A673 (cell line): ENCODE results near the gene CLIC4. TPM values are rescaled to one million over a fixed set of nuclear protein-coding genes. Genes with fewer than 3 reads are reported as not detected.
"Not testable (repeated sequence)": the region's sequence is repeated elsewhere in the genome, so short reads cannot be mapped to it uniquely, and the experiment has no call there.

Source experiments
- BruUV-seq: library from RNA; stranded (reverse); fragments of 400-500 nt; replicated peaks from 2 replicates; lab custom pipeline; 2021; lab: Mats Ljungman, UMichigan
- CTCF ChIA-PET: fragments of 300-600 bp; sonication (Branson Sonifier 250); formaldehyde crosslinking; loops from one replicate; lab custom pipeline; 2022; ENCODE audit warnings: antibody characterized with exemption; lab: Charles Lee
- POLR2A ChIA-PET: fragments of 300-600 bp; sonication (Branson Sonifier 250); formaldehyde crosslinking; loops from one replicate; lab custom pipeline; 2022; ENCODE audit warnings: antibody characterized with exemption; ENCODE audit not compliant: low non-redundant PET; lab: Charles Lee
- DNase-seq: peaks from one replicate; pipeline ENCODE4 v3.0.0-alpha.2; 2015; ENCODE audit warnings: low spot score
- H3K27ac ChIP-seq: fragments of 200-600 bp; sonication (generic); 2 replicates; pipeline ENCODE4 v1.5.1; 2016; ENCODE audit warnings: mixed run types, low read depth, mild to moderate bottlenecking, mixed read lengths, antibody characterized with exemption, low read length; ENCODE audit not compliant: poor library complexity, severe bottlenecking
- H3K27me3 ChIP-seq: fragments of 200-600 bp; sonication (generic); replicated peaks from 2 replicates; pipeline ENCODE4 v1.6.1; 2017; ENCODE audit warnings: mixed run types, low read depth, mild to moderate bottlenecking, mixed read lengths, antibody characterized with exemption, low read length; ENCODE audit not compliant: insufficient read depth, poor library complexity
- H3K36me3 ChIP-seq: fragments of 200-600 bp; sonication (generic); 2 replicates; pipeline ENCODE4 v1.6.1; 2016; ENCODE audit warnings: mixed run types, mild to moderate bottlenecking, mixed read lengths, antibody characterized with exemption, low read length; ENCODE audit not compliant: insufficient read depth, poor library complexity, severe bottlenecking
- H3K4me1 ChIP-seq: fragments of 200-600 bp; sonication (generic); 2 replicates; pipeline ENCODE4 v1.6.1; 2017; ENCODE audit warnings: mixed run types, mild to moderate bottlenecking, mixed read lengths, antibody characterized with exemption, low read length; ENCODE audit not compliant: insufficient read depth, poor library complexity, severe bottlenecking
- H3K4me3 ChIP-seq: fragments of 200-600 bp; sonication (generic); 2 replicates; pipeline ENCODE4 v1.5.1; 2016; ENCODE audit warnings: low read depth, mixed run types, mild to moderate bottlenecking, mixed read lengths, low read length; ENCODE audit not compliant: poor library complexity, severe bottlenecking
- H3K9me3 ChIP-seq: fragments of 200-600 bp; sonication (generic); 2 replicates; pipeline ENCODE4 v1.6.1; 2016; ENCODE audit warnings: mixed run types, low read depth, mild to moderate bottlenecking, mixed read lengths, antibody characterized with exemption, low read length; ENCODE audit not compliant: poor library complexity, severe bottlenecking
- CTCF ChIP-seq: fragments of 300-800, 200-600 bp; sonication (generic); conservative IDR thresholded peaks from 2 replicates; pipeline ENCODE4 v1.5.1; 2017; ENCODE audit warnings: low read depth, mild to moderate bottlenecking, antibody characterized with exemption, low read length, moderate library complexity, mixed read lengths
- EZH2 ChIP-seq: fragments of 200-600 bp; sonication (generic); IDR thresholded peaks from 2 replicates; pipeline ENCODE4 v1.6.1; 2017; ENCODE audit warnings: borderline replicate concordance, low read depth, mild to moderate bottlenecking, mixed read lengths, antibody characterized with exemption, low read length; ENCODE audit not compliant: poor library complexity, severe bottlenecking
- intact Hi-C: fragments of 100-400 bp; cut with micrococcal nuclease; formaldehyde crosslinking; loops from one replicate; pipeline ENCODE4 v1.10.0; 2022; ENCODE audit not compliant: unreplicated experiment
- total RNA-seq: library from RNA; stranded (reverse); gene quantifications from 2 replicates; pipeline ENCODE4 v1.2.3, GENCODE V29; 2021

The CLIC4 gene
- total RNA-seq, 1 experiment from 2014 or later: 207 TPM

- POLR2A ChIA-PET, H3K27me3 ChIP-seq, DNase-seq, intact Hi-C loops, H3K27ac ChIP-seq, H3K9me3 ChIP-seq, H3K36me3 ChIP-seq, BruUV-seq, H3K4me3 ChIP-seq: not testable (repeated sequence)
- H3K4me1 ChIP-seq: peaks cover 19% of the 10 kb centered on the region
- CTCF ChIA-PET: interaction anchor here (0.5 kb wide), 1 partner anchor 72 kb away, joined by 8 read pairs; no protein-coding TSS in a partner anchor
Observed at GRCh38 chr1:24698326-24698725, 46.9 kb upstream of the CLIC4 start.

- no peak for DNase-seq
- no TSS peak for BruUV-seq
- Histone ChIP-seq H3K36me3 (no peaks in the 10 kb centered on the region), H3K9me3 (no peaks in the 10 kb centered on the region), H3K27me3 (no peaks in the 10 kb centered on the region), H3K27ac (no peak overlapping the region), H3K4me3 (no peak overlapping the region), H3K4me1 (peaks cover 9% of the 10 kb centered on the region)
- ChIA-PET CTCF (interaction anchor here (0.6 kb wide), 1 partner anchor 135 kb away, joined by 5 read pairs; no protein-coding TSS in a partner anchor), POLR2A (no interaction called here)
- TF ChIP-seq EZH2 (no peak), CTCF (no peak)
- intact Hi-C loops: no loop called here
Observed at GRCh38 chr1:24699628-24700027, 45.6 kb upstream of the CLIC4 start.

GRCh38 chr1:24702511-24703293 is 42.5 kb upstream of the CLIC4 start:
- Histone ChIP-seq H3K27me3 (no peaks in the 10 kb centered on the region), H3K4me3 (no peak overlapping the region), H3K9me3 (no peaks in the 10 kb centered on the region), H3K4me1 (peaks cover 11% of the 10 kb centered on the region), H3K27ac (no peak overlapping the region), H3K36me3 (no peaks in the 10 kb centered on the region)
- intact Hi-C loops: no loop called here
- DNase-seq: no peak
- TF ChIP-seq EZH2 (no peak), CTCF (no peak)
- POLR2A ChIA-PET: no interaction called here
- CTCF ChIA-PET: no interaction called here
- no TSS peak for BruUV-seq
